A549 treated with AZD9567 at 1 μM for 4 hours (cell line): ENCODE data around the gene S100B. TPM values are rescaled to one million over a fixed set of nuclear protein-coding genes. Genes with fewer than 3 reads are reported as not detected.

Source experiments
- total RNA-seq: library from RNA; stranded (reverse); fragments of 200-300 nt; extraction: Qiagen RNA extraction; gene quantifications from 5 replicates; pipeline ENCODE4 v1.2.3, GENCODE V29; 2022; ENCODE audit not compliant: insufficient read depth

Gene S100B
- not detected in 5 replicates for total RNA-seq

DNA sequence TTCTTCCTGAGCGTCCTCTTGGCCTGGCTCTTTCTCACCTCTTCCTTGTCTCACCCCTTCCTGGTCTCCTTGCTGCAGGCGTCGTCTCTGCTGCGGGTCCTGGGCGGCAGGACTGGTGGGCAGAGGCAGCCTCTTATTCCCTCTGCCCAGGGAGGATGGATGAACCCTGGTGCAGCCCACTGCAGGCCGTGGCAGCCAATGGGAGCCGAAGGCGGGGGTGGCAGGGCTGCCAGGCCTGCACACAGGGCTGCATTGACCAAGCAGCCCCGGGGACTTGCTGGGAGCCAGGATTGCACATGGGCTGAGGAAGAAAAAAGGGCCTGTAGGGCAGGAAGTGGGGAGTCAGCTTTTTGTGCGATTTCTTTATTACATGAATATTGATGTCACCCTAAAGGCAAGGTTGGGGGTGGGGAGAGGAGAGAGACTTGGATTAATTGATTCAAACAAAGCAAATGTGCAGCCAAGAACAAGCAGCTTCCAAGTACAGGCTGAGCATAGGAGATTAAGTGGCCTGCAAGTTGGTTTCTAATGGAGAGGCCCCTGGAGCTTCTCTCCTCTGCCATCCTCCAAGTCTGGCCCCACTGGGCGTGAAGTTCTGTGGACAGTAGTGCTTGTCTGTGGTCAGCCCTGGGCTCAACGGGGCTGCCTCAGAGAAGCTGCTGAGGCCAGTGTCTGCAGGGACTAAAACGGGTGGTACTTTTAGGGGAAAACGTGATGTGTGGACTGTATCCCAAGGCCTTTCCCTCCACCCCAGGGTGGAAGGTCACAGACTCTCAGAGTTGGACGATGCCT is at the start of gene S100B:
Gene S100B (minus strand): TSS at position 108 of the 792 bp plus-strand sequence. CDS start 2,667 bp downstream, outside the sequence.

DNA sequence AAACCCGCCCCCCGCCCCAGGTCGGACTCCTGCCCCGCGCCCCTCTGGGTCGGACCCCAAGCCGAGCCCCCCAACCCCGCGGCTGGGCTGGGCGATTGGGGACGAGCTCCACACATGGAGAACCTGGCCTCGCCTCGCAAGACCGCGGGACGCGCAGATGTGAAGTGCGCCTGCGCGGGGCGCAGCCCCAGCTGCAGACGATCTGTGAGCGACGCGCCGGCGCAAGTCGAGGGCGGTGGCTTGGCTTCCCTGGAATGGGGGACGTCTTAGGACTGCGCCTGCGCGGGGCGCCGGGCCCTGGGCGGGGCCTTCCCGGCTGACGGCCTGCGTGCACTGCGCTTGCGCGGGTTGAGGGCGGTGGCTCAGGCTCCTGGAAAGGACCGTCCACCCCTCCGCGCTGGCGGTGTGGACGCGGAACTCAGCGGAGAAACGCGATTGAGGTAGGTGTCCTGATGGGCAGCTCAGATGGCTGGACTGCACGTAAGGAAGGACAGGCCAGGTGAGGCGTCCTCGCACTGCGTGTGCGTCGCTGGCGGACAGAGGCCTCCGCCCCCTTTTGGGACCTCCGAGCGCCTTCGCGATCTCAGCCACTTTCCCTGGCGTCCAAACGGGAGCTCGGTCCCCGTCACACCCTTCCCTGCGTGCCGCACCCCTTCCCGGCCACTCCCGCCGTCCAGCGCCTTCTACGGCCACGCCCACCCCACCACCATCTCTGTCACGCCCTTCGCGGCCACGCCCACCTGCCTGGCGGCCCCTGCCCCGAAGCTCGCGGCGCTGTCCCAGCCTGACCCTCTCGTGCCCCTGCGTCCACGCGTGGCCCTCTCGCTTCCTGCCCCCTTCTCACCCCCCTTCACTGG is 30.7 kb upstream of the S100B start, which contains the start of gene PRMT2:
Gene PRMT2 (plus strand): TSS at position 351 of the 857 bp plus-strand sequence. CDS start 1,278 bp downstream, outside the sequence.

Other genes starting within 250 kb of the S100B start
- gene DIP2A, start 146.2 kb downstream of the S100B start, total RNA-seq, result 10.3 to 15.5 TPM (median 13.7 TPM) in 5 replicates
- gene PRMT2, start 30.6 kb upstream of the S100B start, total RNA-seq, result 52.8 to 63.7 TPM (median 55.4 TPM) in 5 replicates